Endothelial cell of umbilical vein (primary cell): Measurements from ENCODE around the gene STX11. TPM values are rescaled to one million over a fixed set of nuclear protein-coding genes. Genes with fewer than 3 reads are reported as not detected.

Source experiments
- BruUV-seq: library from RNA; stranded (reverse); fragments of 400-500 nt; replicated peaks from 2 replicates; lab custom pipeline; 2021; lab: Mats Ljungman, UMichigan
- CTCF ChIA-PET: fragments of 300-600, 350-600 bp; sonication (Branson Sonifier 250); formaldehyde crosslinking; loops from one replicate; lab custom pipeline; 2021; ENCODE audit warnings: antibody characterized with exemption, inconsistent platforms; lab: Charles Lee
- POLR2A ChIA-PET: fragments of 300-600, 350-600 bp; sonication (Branson Sonifier 250); formaldehyde crosslinking; loops from one replicate; lab custom pipeline; 2021; ENCODE audit warnings: antibody characterized with exemption, inconsistent platforms; lab: Charles Lee
- DNase-seq: peaks from one replicate; pipeline ENCODE4 v3.0.0-alpha.2; 2011; ENCODE audit warnings: low read depth, low spot score
- FAIRE-seq: peaks from 2 replicates; lab custom pipeline; 2011; peaks lifted over from hg19 to GRCh38; lab: Jason Lieb, UNC
- H2AFZ ChIP-seq: 2 replicates; pipeline ENCODE4 v1.6.0; 2012; ENCODE audit warnings: low read depth, low read length, control low read depth, inconsistent platforms
- H3K27ac ChIP-seq: 2 replicates; pipeline ENCODE4 v1.5.1; 2011; ENCODE audit warnings: low read depth, mild to moderate bottlenecking, control low read depth, low read length, moderate library complexity; ENCODE audit not compliant: insufficient read depth
- H3K27me3 ChIP-seq, 2 experiments: 2 replicates each; pipeline versions ENCODE4 v1.6.0 to v1.6.1; 2011; ENCODE audit warnings: low read length in 2 of 2, mixed read lengths in 1 of 2; ENCODE audit not compliant: control insufficient read depth in 2 of 2, insufficient read depth in 2 of 2
- H3K36me3 ChIP-seq, 2 experiments: 2 replicates in 1 of 2; 3 replicates in 1 of 2; pipeline ENCODE4 v1.5.1; 2011; ENCODE audit warnings: low read length in 2 of 2, mild to moderate bottlenecking in 1 of 2, moderate library complexity in 1 of 2; ENCODE audit not compliant: control insufficient read depth in 2 of 2, insufficient read depth in 2 of 2; ENCODE audit errors: extremely low read depth in 1 of 2
- H3K4me1 ChIP-seq: 3 replicates; pipeline ENCODE4 v1.5.1; 2011; ENCODE audit warnings: mild to moderate bottlenecking, low read length; ENCODE audit not compliant: control insufficient read depth, insufficient read depth; ENCODE audit errors: extremely low read depth
- H3K4me2 ChIP-seq: 2 replicates; pipeline ENCODE4 v1.6.1; 2011; ENCODE audit warnings: low read length, control low read depth, mixed read lengths; ENCODE audit not compliant: insufficient read depth
- H3K4me3 ChIP-seq, 3 experiments: fragments of 200-600 bp in 1 of 3; sonication (generic), shearing (Covaris generic) in 1 of 3; replicated peaks in 1 of 3; 2 replicates each; pipeline ENCODE4 v1.5.1; 2011 to 2016; ENCODE audit warnings: control low read depth in 3 of 3, low read length in 3 of 3, mild to moderate bottlenecking in 2 of 3, inconsistent platforms in 1 of 3, low read depth in 1 of 3, moderate library complexity in 1 of 3; ENCODE audit not compliant: insufficient read depth in 1 of 3
- H3K79me2 ChIP-seq: 2 replicates; pipeline ENCODE4 v1.6.0; 2012; ENCODE audit warnings: low read length, inconsistent platforms; ENCODE audit not compliant: control insufficient read depth, insufficient read depth
- H3K9ac ChIP-seq: replicated peaks from 2 replicates; pipeline ENCODE3; 2011; ENCODE audit warnings: low read length, control low read depth; ENCODE audit not compliant: insufficient read depth; ENCODE audit errors: extremely low read depth
- H3K9me1 ChIP-seq: replicated peaks from 3 replicates; pipeline ENCODE4 v1.6.0; 2011; ENCODE audit warnings: mild to moderate bottlenecking, low read length; ENCODE audit not compliant: control insufficient read depth, insufficient read depth; ENCODE audit errors: extremely low read depth
- H3K9me3 ChIP-seq: replicated peaks from 2 replicates; pipeline ENCODE4 v1.5.1; 2012; ENCODE audit warnings: low read length, inconsistent platforms; ENCODE audit not compliant: control insufficient read depth, insufficient read depth
- H4K20me1 ChIP-seq: replicated peaks from 2 replicates; pipeline ENCODE3; 2011; ENCODE audit warnings: mild to moderate bottlenecking, low read length; ENCODE audit not compliant: control insufficient read depth, insufficient read depth; ENCODE audit errors: extremely low read depth
- CTCF ChIP-seq, 2 donors: IDR thresholded peaks; 1 replicate in 1 of 2; 2 replicates in 1 of 2; pipeline ENCODE4 v1.5.1; 2011; ENCODE audit warnings: low read length in 2 of 2, mild to moderate bottlenecking in 2 of 2, moderate library complexity in 2 of 2, control low read depth in 1 of 2, inconsistent platforms in 1 of 2, low read depth in 1 of 2; ENCODE audit not compliant: insufficient read depth in 1 of 2; ENCODE audit errors: extremely low read depth in 1 of 2
- EZH2 ChIP-seq: IDR thresholded peaks from 2 replicates; pipeline ENCODE4 v1.6.1; 2012; ENCODE audit warnings: borderline replicate concordance, low read depth, mild to moderate bottlenecking, moderate library complexity, low read length, inconsistent platforms; ENCODE audit not compliant: severe bottlenecking
- FOS ChIP-seq: IDR thresholded peaks from 2 replicates; pipeline ENCODE4 v1.6.1; 2011; ENCODE audit warnings: mild to moderate bottlenecking, low read length, moderate library complexity, borderline replicate concordance; ENCODE audit not compliant: insufficient read depth
- GATA2 ChIP-seq: IDR thresholded peaks from 2 replicates; pipeline ENCODE4 v1.7.0; 2011; ENCODE audit warnings: low read depth, mild to moderate bottlenecking, moderate library complexity, mixed read lengths, low read length; ENCODE audit not compliant: insufficient read length, insufficient read depth
- JUN ChIP-seq: IDR thresholded peaks from 2 replicates; pipeline ENCODE4 v1.6.1; 2011; ENCODE audit warnings: borderline replicate concordance, low read depth; ENCODE audit not compliant: insufficient read length, insufficient read depth
- MYC ChIP-seq: IDR thresholded peaks from one replicate; pipeline ENCODE4 v1.6.1; 2011; ENCODE audit warnings: mild to moderate bottlenecking, low read depth, low read length
- POLR2A ChIP-seq: IDR thresholded peaks from 2 replicates; pipeline ENCODE4 v1.6.1; 2012; ENCODE audit warnings: low read depth, mild to moderate bottlenecking, control low read depth, low read length
- POLR2AphosphoS5 ChIP-seq: IDR thresholded peaks from 2 replicates; pipeline ENCODE4 v1.6.1; 2012; ENCODE audit warnings: low read depth, mild to moderate bottlenecking, control low read depth, low read length, moderate library complexity; ENCODE audit not compliant: insufficient read depth
- dilution Hi-C: fragments of 300-500 bp; cut with MboI; formaldehyde crosslinking; loops from one replicate; pipeline ENCODE4 v1.15.0; 2019; ENCODE audit warnings: low sequenced_read_pairs; ENCODE audit not compliant: extremely low pct_ligation_motif_present
- intact Hi-C: fragments of 100-400 bp; cut with micrococcal nuclease; formaldehyde crosslinking; loops from one replicate; pipeline ENCODE4 v1.10.0; 2022
- polyA plus RNA-seq, 4 experiments: library from polyadenylated mRNA; depleted of rRNA in 3 of 4; stranded (reverse) in 3 of 4; unstranded in 1 of 4; fragments of >200 nt; gene quantifications; 2 replicates each; pipeline versions ENCODE4 v1.2.1 to v1.2.3, GENCODE V29; 2011 to 2012; ENCODE audit warnings: missing spikeins in 1 of 4
- total RNA-seq: library from RNA; stranded (reverse); gene quantifications from 2 replicates; pipeline ENCODE4 v1.2.3, GENCODE V29; 2021
- TF ChIP-seq, protein P1 (sequence below): IDR thresholded peaks from 2 replicates; pipeline ENCODE4 v1.6.1; 2011; ENCODE audit not compliant: insufficient read depth, insufficient read length

STX11 gene
- total and polyA plus RNA-seq, 2 donors (not counting 3 experiments of a cell fraction or from before 2014, with no cell fraction given): 4.7 to 8.9 TPM

DNA sequence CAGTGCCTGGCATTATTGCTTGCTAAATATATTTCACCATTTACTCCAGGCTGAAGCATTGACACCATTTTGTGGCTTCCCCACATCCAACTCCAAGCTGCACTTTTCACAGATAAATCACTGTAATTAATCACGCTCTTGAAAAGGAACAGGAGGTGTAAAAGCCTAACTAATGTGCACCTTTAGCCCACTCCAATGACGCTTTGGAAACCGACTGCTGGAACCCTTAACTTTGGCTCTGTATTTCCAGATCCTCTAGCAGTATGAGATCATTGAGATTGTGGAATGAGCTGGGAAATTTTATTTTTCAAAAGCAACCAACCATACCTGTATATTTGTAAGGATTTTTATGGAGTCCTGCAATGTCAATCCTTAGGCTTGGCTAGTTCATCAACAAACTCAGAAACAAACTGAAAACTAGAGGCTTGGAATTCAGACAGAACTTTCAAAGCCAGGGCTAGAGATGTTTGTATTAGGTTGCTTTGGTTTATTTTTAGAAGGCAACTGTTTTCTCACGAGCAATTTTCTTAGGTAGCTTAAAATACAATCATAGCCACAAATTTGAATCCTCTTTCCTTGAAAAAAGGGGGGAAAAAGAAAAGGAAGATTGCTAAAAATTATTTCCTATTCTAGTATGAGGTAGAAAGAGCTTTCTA is 82.0 kb downstream of the STX11 start:
- no peaks in the 10 kb centered on the region for H3K9me1 ChIP-seq
- dilution Hi-C loops: no loop called here
- no peak overlapping the region for H2AFZ ChIP-seq
- no peaks in the 10 kb centered on the region for H3K36me3 ChIP-seq
- intact Hi-C loops: no loop called here
- H3K4me2 ChIP-seq: no peak overlapping the region
- H3K9me3 ChIP-seq: no peaks in the 10 kb centered on the region
- H3K27ac ChIP-seq: no peak overlapping the region
- no TSS peak for BruUV-seq
- H4K20me1 ChIP-seq: no peaks in the 10 kb centered on the region
- no peak overlapping the region for H3K4me3 ChIP-seq
- no peak overlapping the region for H3K9ac ChIP-seq
- POLR2A ChIA-PET: no interaction called here
- no peaks in the 10 kb centered on the region for H3K4me1 ChIP-seq
- DNase-seq: no peak
- H3K27me3 ChIP-seq: no peaks in the 10 kb centered on the region
- no peak for FAIRE-seq
- TF ChIP-seq GATA2 (no peak), JUN (no peak), EZH2 (no peak), POLR2AphosphoS5 (no peak)
- no peaks in the 10 kb centered on the region for H3K79me2 ChIP-seq
- CTCF ChIA-PET: interaction anchor here (0.7 to 2.6 kb wide), 6 partner anchors 11 to 20 kb away, joined by 3 to 6 read pairs (median 3); no protein-coding TSS in a partner anchor

DNA sequence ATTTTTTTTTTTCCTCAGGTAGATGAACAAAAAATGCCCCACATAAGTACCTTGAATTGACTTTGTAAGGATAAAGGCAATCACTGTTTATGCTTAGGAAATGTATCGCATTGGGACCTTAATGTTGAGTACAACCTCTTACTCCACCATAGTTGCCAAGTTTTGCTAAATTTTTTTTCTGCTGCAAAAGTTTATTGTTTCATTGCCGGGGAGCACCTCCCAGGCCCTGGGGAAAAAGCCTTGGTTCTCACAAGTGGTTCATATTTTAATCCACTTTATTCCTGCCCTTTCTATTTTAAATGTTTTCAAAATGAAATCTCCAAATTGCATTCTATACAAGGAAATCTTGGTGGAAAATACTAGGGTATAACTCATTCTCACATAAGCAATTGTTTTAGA is 82.5 kb downstream of the STX11 start:
- Histone ChIP-seq H3K9ac (no peak overlapping the region), H3K27ac (no peak overlapping the region), H3K4me2 (no peak overlapping the region), H2AFZ (no peak overlapping the region), H3K9me3 (no peaks in the 10 kb centered on the region), H3K79me2 (no peaks in the 10 kb centered on the region), H3K36me3 (no peaks in the 10 kb centered on the region), H3K4me1 (no peaks in the 10 kb centered on the region), H3K9me1 (no peaks in the 10 kb centered on the region), H4K20me1 (no peaks in the 10 kb centered on the region), H3K4me3 (no peak overlapping the region), H3K27me3 (no peaks in the 10 kb centered on the region)
- no peak for TF ChIP-seq CTCF (IDR thresholded peaks at IDR 0.05; ENCODE audit: extremely low read depth in 1 of 2, insufficient read depth in 1 of 2, low read depth in 1 of 2, low read length in 2 of 2)
- no peak for TF ChIP-seq GATA2
- no peak for TF ChIP-seq POLR2A
- no peak for TF ChIP-seq EZH2
- no peak for TF ChIP-seq POLR2AphosphoS5
- no peak for TF ChIP-seq FOS
- TF ChIP-seq, protein P1, sequence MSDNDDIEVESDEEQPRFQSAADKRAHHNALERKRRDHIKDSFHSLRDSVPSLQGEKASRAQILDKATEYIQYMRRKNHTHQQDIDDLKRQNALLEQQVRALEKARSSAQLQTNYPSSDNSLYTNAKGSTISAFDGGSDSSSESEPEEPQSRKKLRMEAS: no peak
- TF ChIP-seq MYC: no peak
- TF ChIP-seq JUN: no peak
- ChIA-PET POLR2A (no interaction called here), CTCF (interaction anchor here (0.7 to 2.6 kb wide), 4 partner anchors 13 to 20 kb away, joined by 3 to 6 read pairs (median 4); no protein-coding TSS in a partner anchor)
- no peak for FAIRE-seq
- BruUV-seq: no TSS peak
- dilution Hi-C loops (no loop called here), intact Hi-C loops (no loop called here)
- DNase-seq: no peak
